HG02588 (cell line): ENCODE measurements around the gene VASP.

Experiments used
- ATAC-seq: cut with Tn5 transposase; IDR thresholded peaks from one replicate; pipeline ENCODE4 v1.9.1; 2021; ENCODE audit warnings: mild to moderate bottlenecking, moderate library complexity; ENCODE audit not compliant: unreplicated experiment

Gene VASP

DNA sequence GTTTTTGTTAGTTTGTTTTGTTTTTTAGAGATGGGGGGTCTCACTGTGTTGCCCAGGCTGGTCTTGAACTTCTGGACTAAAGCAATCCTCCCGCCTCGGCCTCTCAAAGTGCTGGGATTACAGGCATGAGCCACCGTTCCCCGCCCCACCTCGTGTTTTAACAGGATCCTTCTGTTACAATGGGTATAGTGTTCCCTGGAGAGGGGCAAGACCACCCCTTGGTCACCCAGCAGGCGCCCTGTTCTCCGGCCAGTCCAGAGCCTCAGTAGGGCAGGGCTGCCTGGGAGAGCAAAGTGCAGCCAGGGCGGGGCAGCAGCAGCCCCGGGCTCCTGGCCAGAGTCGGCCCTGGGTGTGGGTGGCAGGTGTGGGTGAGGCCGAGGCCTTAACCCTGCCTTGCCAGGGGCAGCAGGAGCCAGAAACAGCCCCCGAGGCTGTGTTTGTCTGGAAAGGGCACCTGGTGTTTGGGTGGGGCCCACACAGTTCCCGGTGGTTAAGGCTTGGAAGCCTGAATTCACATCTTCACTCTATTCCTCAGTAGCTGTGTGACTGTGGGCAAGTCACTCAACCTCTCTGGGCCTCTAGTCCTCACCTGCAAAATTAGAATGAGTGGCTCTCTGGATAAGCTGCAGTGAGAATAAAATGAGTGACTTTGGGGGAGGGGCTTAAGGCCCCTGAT is 7.2 kb downstream of the VASP start:
- ATAC-seq, result no peak

DNA sequence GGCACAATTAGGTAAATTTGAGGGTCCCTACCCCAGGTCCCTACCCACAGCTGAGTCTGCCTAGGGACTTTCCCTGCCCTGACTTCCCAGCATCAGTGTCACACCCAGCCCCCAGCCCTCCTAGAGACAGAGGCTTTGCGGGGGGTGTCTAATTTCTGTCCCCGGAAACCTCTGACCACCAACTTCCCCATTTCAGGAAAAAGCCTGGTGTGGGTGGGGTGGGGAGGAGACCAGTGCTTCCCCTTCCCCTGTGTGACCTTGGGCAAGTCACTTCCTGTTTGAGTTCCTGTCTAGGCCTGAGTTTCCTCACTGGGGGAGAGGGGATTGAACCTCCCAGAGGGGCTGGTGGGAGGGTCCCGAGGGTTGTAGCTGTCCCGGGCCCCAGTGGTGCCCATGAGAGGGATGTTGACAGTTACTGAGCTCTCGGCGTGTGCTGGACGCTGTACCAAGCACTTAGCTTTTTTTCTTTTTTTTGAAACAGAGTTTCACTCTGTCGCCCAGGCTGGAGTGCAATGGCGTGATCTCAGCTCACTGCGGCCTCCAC is 7.9 kb downstream of the VASP start:
- no peak for ATAC-seq

DNA sequence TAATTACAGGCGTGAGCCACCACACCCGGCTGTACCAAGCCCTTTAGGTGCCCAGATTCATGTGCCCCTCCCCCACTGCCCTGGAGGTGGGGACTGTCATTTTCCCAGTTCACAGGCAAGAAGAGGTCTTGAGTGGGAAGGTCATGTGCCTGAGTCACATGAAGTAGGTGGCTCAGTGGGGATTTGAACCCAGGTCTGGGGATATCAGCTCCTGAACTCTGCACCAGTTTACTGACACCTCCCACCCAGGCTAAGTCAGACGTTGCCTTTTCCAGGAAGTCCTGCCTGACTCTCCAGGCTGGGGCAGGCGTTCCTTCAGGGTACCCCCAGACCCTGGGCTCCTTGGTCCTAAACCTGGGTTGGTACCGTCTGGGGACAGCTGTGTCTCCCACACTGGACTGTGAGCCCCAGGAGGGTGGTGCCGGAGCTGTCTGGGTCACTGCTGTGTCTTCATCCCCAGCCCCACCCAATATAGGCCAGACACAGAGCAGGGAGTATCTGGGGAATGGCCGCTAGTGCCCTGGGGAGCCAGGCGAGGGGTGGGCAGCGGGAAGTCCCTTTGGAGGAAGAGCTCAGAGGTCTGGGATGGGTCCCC is 8.6 kb downstream of the VASP start:
- no peak for ATAC-seq

DNA sequence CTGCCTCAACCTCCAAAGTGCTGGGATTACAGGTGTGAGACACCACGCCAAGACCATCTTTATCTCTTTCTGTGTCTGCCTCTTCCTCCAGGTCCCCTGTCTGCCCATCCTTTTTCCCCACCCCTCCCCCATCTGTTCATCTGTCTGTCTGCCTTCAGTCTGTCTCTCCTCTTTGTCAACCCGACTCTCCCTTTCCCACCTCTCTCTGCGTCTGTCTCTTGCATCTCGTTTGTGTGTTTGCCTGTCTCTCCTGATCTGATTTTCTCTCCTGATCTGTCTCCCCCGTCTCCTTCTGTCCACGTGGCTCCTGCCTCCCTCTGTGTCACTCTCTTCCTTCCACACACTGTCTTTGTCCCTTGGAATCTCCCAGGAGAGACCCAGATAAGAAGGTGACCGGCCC is 10.0 kb downstream of the VASP start:
- no peak for ATAC-seq

DNA sequence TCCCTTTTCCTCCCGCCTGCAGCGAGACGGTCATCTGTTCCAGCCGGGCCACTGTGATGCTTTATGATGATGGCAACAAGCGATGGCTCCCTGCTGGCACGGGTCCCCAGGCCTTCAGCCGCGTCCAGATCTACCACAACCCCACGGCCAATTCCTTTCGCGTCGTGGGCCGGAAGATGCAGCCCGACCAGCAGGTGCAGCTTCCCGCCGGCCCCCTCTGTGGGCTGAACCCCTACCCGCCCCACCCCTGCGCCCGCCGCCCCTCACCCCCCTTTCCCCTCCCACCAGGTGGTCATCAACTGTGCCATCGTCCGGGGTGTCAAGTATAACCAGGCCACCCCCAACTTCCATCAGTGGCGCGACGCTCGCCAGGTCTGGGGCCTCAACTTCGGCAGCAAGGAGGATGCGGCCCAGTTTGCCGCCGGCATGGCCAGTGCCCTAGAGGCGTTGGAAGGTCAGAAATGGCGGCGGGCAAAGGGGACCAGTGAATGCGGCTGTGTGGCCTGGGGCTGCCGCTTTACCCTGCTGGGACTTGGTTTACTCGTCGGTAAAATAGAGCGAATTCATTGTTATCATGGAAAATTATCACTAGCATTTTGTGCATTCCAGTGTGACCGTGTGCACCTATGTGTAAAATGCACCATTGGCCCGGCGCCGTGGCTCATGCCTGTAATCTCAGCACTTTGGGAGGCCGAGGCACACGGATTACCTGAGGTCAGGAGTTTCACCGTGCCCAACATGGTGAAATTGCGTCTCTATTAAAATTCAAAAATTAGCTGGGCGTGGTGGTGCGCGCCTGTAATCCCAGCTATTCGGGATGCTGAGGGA is 10.6 kb downstream of the VASP start:
- no peak for ATAC-seq

DNA sequence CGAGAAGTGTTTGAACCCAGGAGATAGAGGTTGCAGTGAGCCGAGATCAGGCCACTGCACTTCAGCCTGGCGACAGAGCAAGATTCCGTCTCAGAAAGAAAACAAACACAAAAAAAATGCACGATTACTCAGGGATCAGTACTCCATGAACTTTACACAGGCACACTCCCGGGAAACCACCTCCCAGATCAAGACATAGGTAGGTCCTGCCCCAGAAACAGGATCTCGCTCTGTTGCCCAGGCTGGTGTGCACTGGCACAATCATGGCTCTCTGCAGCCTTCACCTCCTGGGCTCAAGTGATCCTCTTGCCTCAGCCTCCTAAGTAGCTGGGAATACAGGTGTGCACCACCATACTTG is 11.2 kb downstream of the VASP start:
- no peak for ATAC-seq

DNA sequence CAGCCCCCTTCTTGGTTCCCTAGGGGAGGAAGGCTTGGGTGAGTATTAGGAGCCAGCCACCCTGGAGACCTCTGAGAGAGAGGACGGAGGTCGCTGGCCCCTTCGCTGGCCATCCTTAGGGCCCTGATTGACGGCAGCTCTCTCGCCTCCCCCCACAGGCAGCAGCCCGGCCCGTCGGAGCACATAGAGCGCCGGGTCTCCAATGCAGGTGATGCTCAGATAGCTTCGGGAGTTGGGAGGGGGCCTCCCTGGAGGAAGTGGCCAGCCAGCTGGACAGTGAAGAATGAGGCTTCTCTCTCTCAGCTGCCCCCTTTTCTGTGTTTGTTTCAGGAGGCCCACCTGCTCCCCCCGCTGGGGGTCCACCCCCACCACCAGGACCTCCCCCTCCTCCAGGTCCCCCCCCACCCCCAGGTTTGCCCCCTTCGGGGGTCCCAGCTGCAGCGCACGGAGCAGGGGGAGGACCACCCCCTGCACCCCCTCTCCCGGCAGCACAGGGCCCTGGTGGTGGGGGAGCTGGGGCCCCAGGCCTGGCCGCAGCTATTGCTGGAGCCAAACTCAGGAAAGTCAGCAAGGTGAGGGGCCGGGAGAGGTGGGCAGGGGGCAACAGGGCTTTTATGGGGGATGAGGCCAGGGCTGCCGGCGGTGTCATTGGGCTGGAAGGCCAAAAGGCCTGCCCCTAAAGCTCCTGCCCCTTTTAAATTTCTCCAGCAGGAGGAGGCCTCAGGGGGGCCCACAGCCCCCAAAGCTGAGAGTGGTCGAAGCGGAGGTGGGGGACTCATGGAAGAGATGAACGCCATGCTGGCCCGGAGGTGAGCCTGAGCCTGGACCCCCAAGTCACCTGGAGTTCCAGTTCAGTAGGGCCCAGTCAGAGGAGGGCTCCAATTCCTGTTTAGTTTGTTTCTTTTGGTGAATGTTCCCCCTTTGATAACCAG is 15.0 kb downstream of the VASP start:
- no peak for ATAC-seq

DNA sequence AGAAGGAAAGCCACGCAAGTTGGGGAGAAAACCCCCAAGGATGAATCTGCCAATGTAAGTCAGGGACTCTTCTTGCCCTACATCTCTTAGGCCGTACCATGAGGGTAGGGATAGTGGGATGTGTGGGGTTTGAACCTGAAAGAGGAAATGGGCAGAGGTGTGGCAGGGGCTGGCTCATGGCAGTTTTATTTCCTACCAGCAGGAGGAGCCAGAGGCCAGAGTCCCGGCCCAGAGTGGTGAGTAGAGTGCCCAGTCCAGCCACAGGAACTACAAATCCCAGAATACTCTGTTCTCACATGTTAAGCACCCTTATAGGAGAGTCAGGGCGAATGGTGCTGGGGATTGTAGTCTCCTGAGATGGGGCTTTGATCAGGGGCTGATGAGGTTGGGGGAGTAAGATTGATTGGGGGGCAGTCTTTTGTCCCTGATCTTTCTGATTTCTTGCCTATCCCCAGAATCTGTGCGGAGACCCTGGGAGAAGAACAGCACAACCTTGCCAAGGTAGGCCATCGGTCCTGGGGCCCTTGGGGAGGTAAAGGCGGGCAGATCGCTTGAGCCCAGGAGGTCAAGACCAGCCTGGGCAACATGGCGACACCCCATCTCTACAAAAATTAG is 16.5 kb downstream of the VASP start:
- no peak for ATAC-seq

DNA sequence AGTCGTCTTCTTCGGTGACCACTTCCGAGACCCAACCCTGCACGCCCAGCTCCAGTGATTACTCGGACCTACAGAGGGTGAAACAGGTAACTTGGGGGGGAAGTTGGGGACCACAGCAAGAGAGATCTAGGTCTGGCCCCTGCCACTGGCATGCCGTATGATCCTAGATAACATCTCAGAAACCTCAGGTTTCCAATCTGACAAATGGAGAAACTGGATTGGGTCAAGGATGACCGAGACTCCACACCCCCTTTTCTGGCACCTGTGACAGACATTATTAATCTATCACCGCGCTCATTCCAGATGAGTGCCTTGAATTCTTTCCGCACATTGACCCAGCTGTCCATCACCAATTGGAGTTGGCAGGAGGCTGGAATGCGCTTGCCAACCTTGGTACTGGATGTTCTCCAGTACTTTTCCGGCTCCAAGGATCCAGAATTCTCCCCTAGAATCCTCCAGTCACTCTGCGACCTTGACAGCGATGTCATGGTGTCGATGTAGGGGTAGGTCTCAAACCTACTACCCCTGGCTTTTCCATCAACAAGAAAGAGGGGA is 17.4 kb downstream of the VASP start:
- no peak for ATAC-seq

DNA sequence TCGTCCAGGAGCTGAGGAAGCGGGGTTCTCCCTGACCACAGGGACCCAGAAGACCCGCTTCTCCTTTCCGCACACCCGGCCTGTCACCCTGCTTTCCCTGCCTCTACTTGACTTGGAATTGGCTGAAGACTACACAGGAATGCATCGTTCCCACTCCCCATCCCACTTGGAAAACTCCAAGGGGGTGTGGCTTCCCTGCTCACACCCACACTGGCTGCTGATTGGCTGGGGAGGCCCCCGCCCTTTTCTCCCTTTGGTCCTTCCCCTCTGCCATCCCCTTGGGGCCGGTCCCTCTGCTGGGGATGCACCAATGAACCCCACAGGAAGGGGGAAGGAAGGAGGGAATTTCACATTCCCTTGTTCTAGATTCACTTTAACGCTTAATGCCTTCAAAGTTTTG is 18.9 kb downstream of the VASP start:
- no peak for ATAC-seq

DNA sequence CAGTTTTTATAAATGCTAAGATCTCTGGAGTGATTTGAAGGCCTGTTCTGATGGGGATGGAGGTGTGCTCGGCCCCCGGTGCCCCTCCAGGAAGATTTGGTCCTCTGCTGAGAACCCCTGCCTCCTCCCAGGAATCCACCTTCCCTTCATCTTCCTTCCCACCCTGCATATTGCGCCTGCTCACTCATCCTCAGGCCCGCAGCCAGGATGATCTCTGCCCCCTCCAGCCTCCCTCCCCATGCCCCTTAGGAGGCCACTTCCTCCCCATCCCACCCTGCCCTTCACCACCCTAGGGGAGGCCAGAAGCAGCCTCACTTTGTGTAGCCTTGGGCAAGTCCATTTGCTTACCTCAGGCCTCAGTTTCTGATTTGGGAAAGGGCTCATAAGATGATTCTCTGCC is 19.7 kb downstream of the VASP start:
- no peak for ATAC-seq

DNA sequence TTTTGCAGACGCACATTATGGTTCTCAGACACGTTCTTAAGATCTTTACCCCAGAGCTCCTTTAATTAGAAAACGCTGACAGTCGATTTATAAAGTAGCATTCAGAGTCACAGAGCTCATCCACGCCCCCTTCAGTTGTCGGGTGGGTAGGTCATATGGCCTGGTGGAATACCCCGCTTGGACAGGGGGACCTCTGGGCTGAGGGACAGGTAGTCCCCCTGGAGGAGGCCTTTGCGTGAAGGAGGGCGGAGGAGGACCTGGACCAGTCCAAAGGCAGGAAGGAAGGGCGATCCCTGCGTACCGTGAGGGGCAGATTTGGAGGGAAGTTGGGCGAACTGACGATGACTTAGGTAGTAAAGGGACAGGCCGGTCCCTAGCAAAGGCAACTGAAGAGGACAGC is 20.5 kb downstream of the VASP start:
- no peak for ATAC-seq

DNA sequence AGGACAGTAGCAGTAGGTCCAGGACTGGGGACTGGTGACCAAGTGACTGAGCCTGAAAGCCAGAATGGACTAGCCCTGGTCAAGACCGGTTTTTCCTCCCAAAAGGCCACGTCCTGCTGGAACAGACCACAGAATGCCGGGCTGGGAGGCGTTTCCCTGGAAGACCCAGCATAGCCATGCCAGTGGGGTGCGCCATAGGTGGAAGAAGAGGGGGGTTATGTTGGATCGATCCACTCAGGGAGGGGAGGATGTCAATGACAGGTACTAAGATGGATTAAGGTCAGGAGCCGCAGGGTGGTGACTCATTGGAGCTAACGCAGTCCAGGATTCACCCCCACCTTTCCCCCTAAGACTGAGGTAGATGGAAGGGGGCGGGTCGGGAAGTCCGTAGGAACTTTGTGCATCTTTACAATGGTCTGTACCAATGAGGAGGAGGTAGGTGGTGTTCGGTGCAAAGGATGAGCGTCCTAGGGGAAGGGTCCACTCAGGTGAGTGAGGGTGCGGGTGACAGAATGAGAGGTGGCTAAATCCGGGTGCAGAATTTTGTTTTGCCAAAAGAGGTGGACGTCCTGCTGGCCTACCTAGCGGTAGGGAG is 21.0 kb downstream of the VASP start:
- no peak for ATAC-seq

DNA sequence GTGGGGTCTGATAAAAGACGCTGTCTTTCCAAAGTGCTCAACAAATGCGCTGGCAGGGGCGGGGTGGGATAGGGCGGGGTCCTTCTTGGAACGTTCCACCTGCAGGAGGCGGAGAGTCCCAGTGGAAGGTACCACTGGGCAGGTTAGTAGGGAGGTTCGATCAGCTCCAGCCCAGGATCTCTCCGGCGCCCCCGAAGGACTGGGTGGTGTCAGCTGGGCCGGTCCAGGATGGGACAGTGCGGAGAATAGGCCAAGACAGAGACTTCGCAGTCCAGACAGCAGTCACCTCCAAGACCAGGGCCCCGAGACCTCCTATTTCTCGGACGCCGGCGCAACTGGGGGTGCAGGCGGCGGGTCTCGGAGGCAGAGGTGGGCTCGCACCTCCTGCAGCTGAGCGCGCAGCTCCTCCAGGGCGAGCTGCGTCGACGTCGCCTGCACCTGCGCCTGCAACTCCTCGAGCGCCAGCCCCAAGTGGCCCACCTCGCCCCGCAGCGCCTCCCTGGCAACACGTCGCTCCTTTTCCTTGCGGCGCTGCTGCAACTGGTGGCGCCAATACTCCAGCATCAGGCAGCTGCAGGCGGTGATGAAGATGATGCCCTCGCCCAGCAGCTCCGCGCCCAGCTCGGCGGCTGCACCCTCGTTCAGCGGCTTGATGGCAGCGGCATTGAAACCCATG is 21.6 kb downstream of the VASP start:
- no peak for ATAC-seq

DNA sequence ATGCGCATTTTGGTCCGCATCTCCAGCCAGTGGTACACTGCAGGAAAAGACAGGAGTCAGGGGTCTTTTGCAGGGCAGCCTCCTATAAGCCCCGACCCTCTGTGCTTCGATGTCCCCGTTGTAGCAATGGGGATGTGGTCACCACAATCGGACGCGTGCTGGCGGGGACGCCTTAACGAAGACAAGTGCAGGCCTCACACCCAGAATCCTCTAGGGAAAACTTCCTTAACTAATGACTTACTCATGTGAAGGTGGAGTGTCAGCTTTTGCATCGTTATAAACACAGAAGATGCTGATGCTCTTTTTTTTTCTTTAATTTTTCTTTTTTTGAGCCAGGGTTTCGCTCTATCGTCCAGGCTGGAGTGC is 22.1 kb downstream of the VASP start:
- no peak for ATAC-seq

DNA sequence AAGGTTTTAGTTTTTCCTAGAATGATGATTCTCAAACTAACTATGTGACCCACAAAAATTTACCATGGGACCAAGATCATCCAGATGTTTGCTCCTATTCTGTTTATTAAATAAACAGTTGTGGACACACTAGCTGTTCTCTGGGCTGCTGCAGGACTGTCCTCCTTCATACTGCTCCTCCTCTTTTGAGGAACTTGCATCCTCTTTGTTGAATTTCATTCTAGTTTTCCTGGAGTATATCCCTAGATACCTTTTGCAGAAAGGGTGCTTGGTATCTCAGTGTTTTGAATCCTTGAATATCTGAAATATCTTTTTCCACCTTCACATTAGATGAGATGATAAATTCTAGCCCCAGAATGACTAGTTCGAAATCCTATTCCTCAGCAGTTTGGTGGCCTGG is 24.1 kb downstream of the VASP start:
- ATAC-seq, result no peak

DNA sequence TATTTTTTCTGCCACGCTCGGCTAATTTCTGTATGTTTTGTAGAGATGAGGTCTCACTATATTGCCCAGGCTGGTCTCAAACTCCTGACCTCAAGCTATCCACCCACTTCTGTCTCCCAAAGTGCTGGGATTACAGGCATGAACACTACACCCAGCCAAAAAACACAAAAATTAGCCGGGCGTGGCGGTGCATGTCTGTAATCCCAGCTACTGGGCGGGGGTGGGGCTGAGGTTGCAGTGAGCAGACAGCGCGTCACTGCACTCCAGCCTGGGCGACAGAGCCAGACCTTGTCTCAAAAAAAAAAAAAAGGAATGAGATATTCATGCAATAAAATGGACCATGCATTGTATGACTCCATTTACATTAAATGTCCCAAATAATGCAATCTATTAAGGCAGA is 32.2 kb downstream of the VASP start:
- ATAC-seq, result no peak

DNA sequence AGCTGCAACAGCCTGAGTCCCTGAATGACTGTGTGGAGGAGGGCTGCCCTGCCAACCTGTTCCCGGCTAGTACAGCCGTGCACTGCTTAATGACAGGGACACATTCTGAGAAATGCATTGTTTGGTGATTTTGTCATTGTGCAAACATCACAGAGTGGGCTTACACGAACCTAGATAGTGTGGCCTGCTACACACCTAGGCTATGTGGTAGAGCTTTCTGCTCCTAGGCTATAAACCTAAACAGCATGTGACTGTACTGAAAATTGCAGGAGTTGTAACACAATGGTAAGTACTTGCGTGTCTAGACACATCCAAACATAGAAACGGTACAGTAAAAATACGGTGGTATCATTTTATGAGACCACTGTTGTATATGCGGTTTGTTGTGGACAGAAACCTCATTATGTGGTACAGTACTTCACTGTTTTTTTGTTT is 35.0 kb downstream of the VASP start:
- ATAC-seq, result no peak

DNA sequence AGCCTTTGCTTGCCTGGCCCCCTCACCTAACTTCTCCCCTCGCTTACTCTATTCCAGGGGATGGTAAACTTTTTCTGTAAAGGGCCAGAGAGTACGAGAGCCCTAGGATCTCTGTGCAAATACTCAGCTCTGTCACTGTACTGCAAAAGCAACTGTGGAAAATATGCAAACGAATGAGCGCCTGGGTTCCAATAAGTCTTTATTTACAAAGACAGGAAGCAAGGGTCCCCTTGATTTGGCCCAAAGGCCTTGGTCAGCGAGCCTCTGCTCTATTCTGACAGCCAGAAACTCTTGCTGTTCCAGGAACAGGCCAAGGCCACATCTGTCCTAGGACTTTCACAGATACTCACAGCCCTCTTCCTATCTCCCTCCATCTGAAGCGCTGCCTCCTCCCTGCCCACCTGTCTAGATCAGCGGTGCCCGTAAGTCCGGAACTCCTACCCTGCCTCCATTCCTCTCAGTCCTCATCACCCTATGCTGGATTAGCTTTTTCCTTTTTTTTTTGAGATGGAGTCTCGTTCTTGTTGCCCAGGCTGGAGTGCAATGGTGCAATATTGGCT is 40.0 kb downstream of the VASP start:
- ATAC-seq, result no peak
